ENCODE data around the gene LMBR1. TPM values are rescaled to one million over a fixed set of nuclear protein-coding genes. Genes with fewer than 3 reads are reported as not detected.
A peak's percentile ranks its signal among the peaks of the same experiment; 100 is the strongest.

LMBR1 gene
- total RNA-seq, 5 donors from 2014 or later (not counting 1 experiment from before 2014, with no cell fraction given), result 79.1 to 94.8 (median 83.8) TPM

DNA sequence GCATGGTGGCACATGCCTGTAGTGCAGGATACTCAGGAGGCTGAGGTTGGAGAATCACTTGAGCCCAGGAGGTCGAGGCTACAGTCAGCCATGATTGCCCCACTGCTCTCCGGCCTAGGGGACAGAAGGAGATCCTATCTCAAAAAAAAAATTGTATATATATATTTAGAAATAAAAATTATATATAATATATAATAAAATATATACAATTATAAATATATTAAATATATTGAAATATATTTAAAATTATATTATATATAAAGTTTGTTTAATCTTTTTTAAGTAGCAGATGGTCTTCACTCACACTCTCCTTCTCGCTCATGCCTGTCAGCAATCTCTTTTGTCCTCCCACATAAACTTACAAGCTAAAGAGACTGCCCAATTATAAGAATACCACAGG, 58.5 kb downstream of the LMBR1 start:
- peaks cover 2 to 11% (median 11%) of the 10 kb centered on the region in 3 donors for H3K4me1 Mint-ChIP-seq
- DNase-seq (no peak), ATAC-seq (replicated peaks in 1 of 4) (no peak)
- H3K4me3 Mint-ChIP-seq, result no peak overlapping the region
- Histone ChIP-seq H3K27ac (ENCODE audit: low read length) (no peak overlapping the region), H3K27me3 (replicated peaks in 1 of 2; ENCODE audit: control insufficient read depth in 2 of 2, extremely low read depth in 1 of 2, insufficient read depth in 2 of 2, low read length in 1 of 2) (no peaks in the 10 kb centered on the region), H3K36me3 (ENCODE audit: control insufficient read depth in 2 of 2, extremely low read depth in 1 of 2, insufficient read depth in 1 of 2, low read length in 1 of 2) (peaks cover 0 to 18% of the 10 kb centered on the region in 2 donors), H3K4me1 (ENCODE audit: control insufficient read depth in 1 of 2, extremely low read depth in 1 of 2, insufficient read depth in 2 of 2, low read length in 2 of 2) (no peaks in the 10 kb centered on the region), H3K9me3 (no peaks in the 10 kb centered on the region), H3K4me3 (ENCODE audit: control insufficient read depth in 1 of 2, extremely low read depth in 1 of 2, low read length in 1 of 2) (no peak overlapping the region)
- H3K27me3 Mint-ChIP-seq, result no peaks in the 10 kb centered on the region
- peaks cover 33% of the 10 kb centered on the region for H3K36me3 Mint-ChIP-seq
- POLR2A ChIA-PET, result no interaction called here
- CTCF ChIA-PET, result no interaction called here
- no peaks in the 10 kb centered on the region for H3K9me3 Mint-ChIP-seq
- WGBS (ENCODE audit: insufficient coverage), result no CpG with 5 or more reads among the region's 3 CpGs
- H3K27ac Mint-ChIP-seq, result no peak overlapping the region

DNA sequence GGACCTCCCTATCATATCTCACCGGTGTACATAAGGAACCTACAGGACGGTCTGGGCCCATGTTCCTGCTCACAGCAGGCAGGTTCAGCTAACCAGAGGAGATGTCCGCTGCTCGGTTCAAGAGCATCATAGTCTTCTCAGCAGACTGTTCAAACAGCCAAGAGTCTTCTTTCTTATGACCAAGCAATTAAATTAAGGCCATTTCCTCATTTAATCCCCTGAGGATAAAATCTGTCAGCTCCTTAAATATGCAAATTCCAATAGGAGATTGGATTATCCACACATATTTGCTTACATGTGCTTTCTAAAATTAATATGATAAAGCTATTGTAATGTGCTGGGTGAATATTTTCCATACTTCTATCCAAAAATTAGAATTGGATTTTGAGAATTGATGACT, 59.7 kb downstream of the LMBR1 start:
- DNase-seq (no peak), ATAC-seq (replicated peaks in 1 of 4) (no peak)
- no peak overlapping the region for H3K27ac Mint-ChIP-seq
- WGBS (ENCODE audit: insufficient coverage), result 100% methylated on average over 4 of the region's 4 CpGs
- H3K27me3 ChIP-seq (replicated peaks in 1 of 2; ENCODE audit: control insufficient read depth in 2 of 2, extremely low read depth in 1 of 2, insufficient read depth in 2 of 2, low read length in 1 of 2), result no peaks in the 10 kb centered on the region
- H3K4me3 ChIP-seq (ENCODE audit: control insufficient read depth in 1 of 2, extremely low read depth in 1 of 2, low read length in 1 of 2), result no peak overlapping the region
- H3K9me3 Mint-ChIP-seq, result no peaks in the 10 kb centered on the region
- H3K27ac ChIP-seq (ENCODE audit: low read length), result no peak overlapping the region
- H3K4me3 Mint-ChIP-seq, result no peak overlapping the region
- H3K27me3 Mint-ChIP-seq, result no peaks in the 10 kb centered on the region
- peaks cover 0 to 10% (median 5%) of the 10 kb centered on the region in 3 donors for H3K4me1 Mint-ChIP-seq
- ChIA-PET POLR2A (no interaction called here), CTCF (no interaction called here)
- peaks cover 0 to 18% of the 10 kb centered on the region in 2 donors for H3K36me3 ChIP-seq (ENCODE audit: control insufficient read depth in 2 of 2, extremely low read depth in 1 of 2, insufficient read depth in 1 of 2, low read length in 1 of 2)
- H3K4me1 ChIP-seq (ENCODE audit: control insufficient read depth in 1 of 2, extremely low read depth in 1 of 2, insufficient read depth in 2 of 2, low read length in 2 of 2), result no peaks in the 10 kb centered on the region
- H3K36me3 Mint-ChIP-seq, result peaks cover 32% of the 10 kb centered on the region
- H3K9me3 ChIP-seq, result no peaks in the 10 kb centered on the region

DNA sequence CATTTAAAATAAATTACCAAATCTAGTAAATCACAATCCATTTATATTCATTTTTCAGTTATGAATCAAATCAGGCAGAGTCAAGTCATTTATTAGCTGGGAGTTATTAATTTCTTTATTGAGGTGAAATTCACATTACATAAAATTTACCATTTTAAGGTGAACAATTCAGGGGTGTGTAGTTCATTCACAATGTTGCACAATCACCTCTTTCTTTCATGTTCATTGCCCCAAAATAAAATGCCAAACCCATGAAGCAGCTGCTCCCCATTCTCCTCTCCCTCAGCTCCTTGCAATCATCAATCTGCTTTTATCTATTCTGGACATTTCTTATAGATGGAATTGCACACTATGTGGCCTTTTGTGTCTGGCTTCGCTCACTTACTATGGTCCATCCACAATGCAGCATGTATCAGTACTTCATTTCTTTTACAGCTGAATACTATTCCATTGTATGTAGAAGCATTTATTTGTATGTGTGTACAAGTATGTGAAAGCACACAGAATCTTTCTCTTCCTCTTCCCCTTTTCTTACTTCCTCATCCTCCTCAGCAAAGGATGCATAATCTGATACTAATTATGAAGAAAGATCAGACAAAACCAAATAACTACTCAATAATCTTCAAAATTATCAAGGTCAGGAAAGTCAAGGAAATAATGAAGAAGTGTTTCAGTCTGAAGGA, 60.6 kb downstream of the LMBR1 start:
- no peak overlapping the region for H3K27ac Mint-ChIP-seq
- no peaks in the 10 kb centered on the region for H3K27me3 Mint-ChIP-seq
- no peaks in the 10 kb centered on the region for H3K9me3 Mint-ChIP-seq
- Histone ChIP-seq H3K27me3 (replicated peaks in 1 of 2; ENCODE audit: control insufficient read depth in 2 of 2, extremely low read depth in 1 of 2, insufficient read depth in 2 of 2, low read length in 1 of 2) (no peaks in the 10 kb centered on the region), H3K27ac (ENCODE audit: low read length) (no peak overlapping the region), H3K9me3 (no peaks in the 10 kb centered on the region), H3K36me3 (ENCODE audit: control insufficient read depth in 2 of 2, extremely low read depth in 1 of 2, insufficient read depth in 1 of 2, low read length in 1 of 2) (peaks cover 0 to 18% of the 10 kb centered on the region in 2 donors), H3K4me1 (ENCODE audit: control insufficient read depth in 1 of 2, extremely low read depth in 1 of 2, insufficient read depth in 2 of 2, low read length in 2 of 2) (no peaks in the 10 kb centered on the region), H3K4me3 (ENCODE audit: control insufficient read depth in 1 of 2, extremely low read depth in 1 of 2, low read length in 1 of 2) (no peak overlapping the region)
- WGBS (ENCODE audit: insufficient coverage), result no CpG with 5 or more reads among the region's 1 CpG
- ATAC-seq (replicated peaks in 1 of 4) (no peak), DNase-seq (no peak)
- peaks cover 2 to 10% (median 5%) of the 10 kb centered on the region in 3 donors for H3K4me1 Mint-ChIP-seq
- ChIA-PET CTCF (interaction anchor here (0.6 to 1.0 kb wide), 2 partner anchors 31 to 56 kb away, joined by 3 to 7 read pairs; no protein-coding TSS in a partner anchor), POLR2A (interaction anchor here in 1 of 2 donors (0.7 kb wide), 1 partner anchor 92 kb away, joined by 3 read pairs; no protein-coding TSS in a partner anchor)
- no peak overlapping the region for H3K4me3 Mint-ChIP-seq
- H3K36me3 Mint-ChIP-seq, result peaks cover 30% of the 10 kb centered on the region

DNA sequence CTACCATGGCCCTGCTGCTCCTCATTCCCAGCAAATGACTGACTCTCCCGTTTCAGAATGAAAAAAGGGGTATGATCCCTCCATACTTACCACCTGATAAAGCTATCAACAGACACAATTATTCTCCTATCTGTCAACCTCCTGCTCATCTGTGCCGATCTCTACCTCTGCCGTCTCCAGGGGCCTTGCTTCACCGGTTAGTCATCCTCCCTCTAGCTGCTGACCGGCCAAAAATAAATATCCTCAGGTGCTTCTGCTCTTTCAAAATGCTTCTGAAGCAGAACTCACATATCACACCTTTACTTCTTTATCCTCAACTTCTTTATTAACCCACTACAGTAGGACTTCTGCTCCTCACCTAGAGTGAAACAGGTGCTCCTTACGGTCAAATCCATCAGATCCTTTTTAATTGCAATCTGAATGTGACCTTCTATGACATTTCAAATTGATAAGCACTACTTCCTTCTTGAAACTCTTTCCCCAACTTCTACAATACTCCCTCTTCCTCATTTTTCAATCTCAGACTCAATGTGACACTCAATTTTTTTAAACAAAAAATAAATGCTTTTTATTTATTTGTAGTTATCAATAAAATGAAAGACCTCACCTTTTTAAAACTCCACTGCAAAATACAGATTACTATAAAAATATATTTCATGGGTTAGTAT, 63.2 kb downstream of the LMBR1 start:
- no peaks in the 10 kb centered on the region for H3K9me3 Mint-ChIP-seq
- Histone ChIP-seq H3K9me3 (no peaks in the 10 kb centered on the region), H3K4me1 (ENCODE audit: control insufficient read depth in 1 of 2, extremely low read depth in 1 of 2, insufficient read depth in 2 of 2, low read length in 2 of 2) (no peaks in the 10 kb centered on the region), H3K27me3 (replicated peaks in 1 of 2; ENCODE audit: control insufficient read depth in 2 of 2, extremely low read depth in 1 of 2, insufficient read depth in 2 of 2, low read length in 1 of 2) (no peaks in the 10 kb centered on the region), H3K36me3 (ENCODE audit: control insufficient read depth in 2 of 2, extremely low read depth in 1 of 2, insufficient read depth in 1 of 2, low read length in 1 of 2) (peaks cover 0 to 18% of the 10 kb centered on the region in 2 donors), H3K27ac (ENCODE audit: low read length) (no peak overlapping the region), H3K4me3 (ENCODE audit: control insufficient read depth in 1 of 2, extremely low read depth in 1 of 2, low read length in 1 of 2) (no peak overlapping the region)
- ChIA-PET CTCF (interaction anchor here in 1 of 2 donors (0.9 kb wide), 1 partner anchor 1033 kb away, joined by 4 read pairs; no protein-coding TSS in a partner anchor), POLR2A (no interaction called here)
- H3K27ac Mint-ChIP-seq, result no peak overlapping the region
- DNase-seq (no peak), ATAC-seq (replicated peaks in 1 of 4) (no peak)
- peaks cover 2 to 10% (median 5%) of the 10 kb centered on the region in 3 donors for H3K4me1 Mint-ChIP-seq
- 98% methylated on average over 6 of the region's 6 CpGs for WGBS (ENCODE audit: insufficient coverage)
- H3K27me3 Mint-ChIP-seq, result no peaks in the 10 kb centered on the region
- H3K4me3 Mint-ChIP-seq, result no peak overlapping the region
- H3K36me3 Mint-ChIP-seq, result peaks cover 28% of the 10 kb centered on the region

DNA sequence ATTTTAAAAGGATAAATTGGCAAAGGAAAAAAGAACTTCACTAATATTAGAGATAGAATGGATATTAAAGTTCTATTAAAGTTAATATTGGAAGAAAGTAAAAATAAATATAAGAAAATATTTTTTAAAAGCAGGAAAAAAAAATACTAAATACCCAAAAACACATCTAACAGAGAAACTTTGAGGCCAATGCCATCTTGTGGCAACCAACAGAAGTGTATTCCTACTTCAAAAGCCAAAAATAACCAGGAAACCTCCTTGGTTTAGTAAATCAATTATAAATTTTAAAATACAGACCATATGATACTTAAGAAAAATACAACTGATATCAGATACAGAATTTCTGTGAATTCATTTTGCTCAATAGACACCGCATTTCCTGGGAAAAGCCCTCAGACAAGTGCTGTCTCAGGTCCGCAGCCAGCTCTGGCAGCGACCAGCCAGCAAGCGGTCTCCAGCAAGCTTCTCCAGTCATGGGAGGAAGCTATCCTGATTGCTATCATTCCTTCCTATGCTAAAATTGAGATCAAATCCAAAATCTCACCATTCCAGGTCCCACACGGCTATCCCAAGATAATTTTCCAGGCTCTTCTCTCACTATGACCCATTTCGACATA, 65.3 kb downstream of the LMBR1 start:
- DNase-seq (peak in 1 of 35 experiments; percentile 34), ATAC-seq (replicated peaks in 1 of 4) (no peak)
- CTCF ChIA-PET, result no interaction called here
- Mint-ChIP-seq H3K9me3 (no peaks in the 10 kb centered on the region), H3K27ac (no peak overlapping the region), H3K4me3 (no peak overlapping the region), H3K27me3 (no peaks in the 10 kb centered on the region), H3K4me1 (peaks cover 2 to 9% (median 5%) of the 10 kb centered on the region in 3 donors), H3K36me3 (peaks cover 24% of the 10 kb centered on the region)
- POLR2A ChIA-PET, result no interaction called here
- WGBS (ENCODE audit: insufficient coverage), result 94% methylated on average over 5 of the region's 6 CpGs
- no peaks in the 10 kb centered on the region for H3K27me3 ChIP-seq (replicated peaks in 1 of 2; ENCODE audit: control insufficient read depth in 2 of 2, extremely low read depth in 1 of 2, insufficient read depth in 2 of 2, low read length in 1 of 2)
- H3K4me1 ChIP-seq (ENCODE audit: control insufficient read depth in 1 of 2, extremely low read depth in 1 of 2, insufficient read depth in 2 of 2, low read length in 2 of 2), result no peaks in the 10 kb centered on the region
- no peak overlapping the region for H3K27ac ChIP-seq (ENCODE audit: low read length)
- no peaks in the 10 kb centered on the region for H3K9me3 ChIP-seq
- no peak overlapping the region for H3K4me3 ChIP-seq (ENCODE audit: control insufficient read depth in 1 of 2, extremely low read depth in 1 of 2, low read length in 1 of 2)
- peaks cover 0 to 12% of the 10 kb centered on the region in 2 donors for H3K36me3 ChIP-seq (ENCODE audit: control insufficient read depth in 2 of 2, extremely low read depth in 1 of 2, insufficient read depth in 1 of 2, low read length in 1 of 2)

DNA sequence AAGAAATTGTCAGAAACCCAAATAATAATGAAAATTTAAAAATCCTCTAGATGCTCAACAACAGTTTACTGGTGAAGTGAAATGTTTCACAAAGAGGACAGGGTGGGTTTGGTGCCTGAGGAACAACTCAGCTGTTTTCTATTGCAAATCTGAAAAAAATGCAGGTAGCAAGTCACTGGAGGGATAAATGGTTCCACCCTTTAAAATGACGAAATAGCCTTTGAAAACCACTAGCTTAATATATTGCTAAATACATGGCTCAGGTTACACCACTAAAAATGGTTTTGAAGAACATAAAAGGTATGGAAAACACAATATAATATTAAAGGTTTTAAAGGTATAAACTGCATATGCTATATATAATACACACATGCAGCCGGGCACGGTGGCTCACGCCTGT, 69.5 kb downstream of the LMBR1 start:
- H3K27me3 Mint-ChIP-seq, result no peaks in the 10 kb centered on the region
- peaks cover 16% of the 10 kb centered on the region for H3K36me3 Mint-ChIP-seq
- no peak overlapping the region for H3K27ac Mint-ChIP-seq
- Histone ChIP-seq H3K27me3 (replicated peaks in 1 of 2; ENCODE audit: control insufficient read depth in 2 of 2, extremely low read depth in 1 of 2, insufficient read depth in 2 of 2, low read length in 1 of 2) (no peaks in the 10 kb centered on the region), H3K4me3 (ENCODE audit: control insufficient read depth in 1 of 2, extremely low read depth in 1 of 2, low read length in 1 of 2) (no peak overlapping the region), H3K4me1 (ENCODE audit: control insufficient read depth in 1 of 2, extremely low read depth in 1 of 2, insufficient read depth in 2 of 2, low read length in 2 of 2) (no peaks in the 10 kb centered on the region), H3K27ac (ENCODE audit: low read length) (no peak overlapping the region), H3K9me3 (no peaks in the 10 kb centered on the region), H3K36me3 (ENCODE audit: control insufficient read depth in 2 of 2, extremely low read depth in 1 of 2, insufficient read depth in 1 of 2, low read length in 1 of 2) (peaks cover 0 to 7% of the 10 kb centered on the region in 2 donors)
- no peak overlapping the region for H3K4me3 Mint-ChIP-seq
- peaks cover 0 to 2% (median 0%) of the 10 kb centered on the region in 3 donors for H3K4me1 Mint-ChIP-seq
- ChIA-PET POLR2A (no interaction called here), CTCF (no interaction called here)
- DNase-seq (no peak), ATAC-seq (replicated peaks in 1 of 4) (no peak)
- WGBS (ENCODE audit: insufficient coverage), result no CpG with 5 or more reads among the region's 4 CpGs
- no peaks in the 10 kb centered on the region for H3K9me3 Mint-ChIP-seq

All from T-cell (primary cell).